Measurements from ENCODE around the gene RBM42.

GRCh38 chr19:35587321-35587720 is 41.5 kb upstream of the RBM42 start:
- no peak for TF ChIP-seq CTCF (conservative IDR thresholded peaks at IDR 0.05; ENCODE audit: low read length)
- no peak for TF ChIP-seq EZH2phosphoT487 (IDR thresholded peaks at IDR 0.05; ENCODE audit: borderline replicate concordance)

All from Loucy (cell line).